GM18526 (cell line): Measurements from ENCODE around the gene CACNA1F.

ENCODE experiments used
- POLR2A ChIP-seq: IDR thresholded peaks from 3 replicates; pipeline ENCODE4 v1.6.1; 2011; ENCODE audit not compliant: insufficient read length; ENCODE audit errors: extremely low read depth

Gene CACNA1F

DNA sequence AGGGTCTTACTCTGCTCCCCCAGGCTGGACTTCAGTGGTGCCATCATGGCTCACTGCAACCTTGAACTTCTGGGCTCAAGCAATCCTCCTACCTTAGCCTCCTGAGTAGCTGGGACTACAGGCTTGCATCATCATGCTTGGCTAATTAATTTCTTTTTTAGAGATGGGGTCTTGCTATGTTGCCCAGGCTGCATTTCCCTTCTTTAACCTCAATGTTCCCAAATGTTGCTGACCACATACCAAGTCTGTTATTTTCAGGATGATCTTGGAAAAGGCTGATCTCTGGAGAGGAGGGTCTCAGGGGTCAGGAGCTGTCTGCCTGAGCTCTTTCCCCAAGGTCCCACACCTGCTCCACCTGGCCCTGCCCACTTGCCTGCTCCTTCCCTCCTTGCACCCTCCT, 13.0 kb downstream of the CACNA1F start:
- no peak for TF ChIP-seq POLR2A

DNA sequence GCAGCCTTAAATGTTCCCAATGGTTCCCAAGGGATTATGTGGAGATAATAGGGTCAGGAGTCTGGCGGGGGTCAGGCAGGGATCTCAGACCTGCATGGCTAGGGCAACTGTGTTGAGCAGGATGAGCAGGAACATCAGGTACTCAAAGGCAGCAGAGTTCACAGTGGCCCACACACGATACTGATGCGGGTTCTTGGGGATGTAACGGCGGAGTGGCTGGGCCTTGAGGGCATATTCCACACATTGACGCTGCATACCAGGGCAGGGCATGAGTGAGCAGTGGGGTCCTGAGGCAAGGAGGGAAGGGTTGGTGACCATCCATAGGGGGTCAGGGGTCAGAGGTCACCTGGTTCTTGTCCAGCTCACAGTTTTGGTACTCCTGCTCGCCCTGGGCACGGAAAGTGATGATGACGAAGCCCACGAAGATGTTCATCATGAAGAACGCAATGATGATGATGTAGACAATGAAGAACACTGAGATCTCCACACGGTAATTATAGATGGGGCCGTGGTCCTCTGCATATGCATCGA, 18.1 kb downstream of the CACNA1F start:
- no peak for TF ChIP-seq POLR2A

DNA sequence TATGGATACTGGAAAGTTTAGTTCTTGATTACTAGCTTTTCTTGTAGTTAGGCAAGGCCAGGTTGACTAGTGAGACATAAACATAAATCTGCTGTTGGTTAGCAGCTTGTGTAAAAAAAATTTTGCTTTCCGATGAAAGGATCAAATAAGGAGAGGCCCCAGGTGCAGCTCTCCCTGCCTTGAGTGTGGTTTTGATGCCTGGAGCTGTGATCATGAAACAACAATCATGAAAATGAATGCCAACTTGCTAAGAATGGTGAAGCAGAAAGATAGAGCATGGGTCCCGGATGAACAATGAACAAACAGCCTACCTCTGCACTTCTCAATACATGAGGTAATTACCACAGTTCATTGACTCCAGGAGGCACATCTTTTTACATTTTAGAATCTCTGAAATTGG, 18.7 kb downstream of the CACNA1F start:
- no peak for TF ChIP-seq POLR2A

DNA sequence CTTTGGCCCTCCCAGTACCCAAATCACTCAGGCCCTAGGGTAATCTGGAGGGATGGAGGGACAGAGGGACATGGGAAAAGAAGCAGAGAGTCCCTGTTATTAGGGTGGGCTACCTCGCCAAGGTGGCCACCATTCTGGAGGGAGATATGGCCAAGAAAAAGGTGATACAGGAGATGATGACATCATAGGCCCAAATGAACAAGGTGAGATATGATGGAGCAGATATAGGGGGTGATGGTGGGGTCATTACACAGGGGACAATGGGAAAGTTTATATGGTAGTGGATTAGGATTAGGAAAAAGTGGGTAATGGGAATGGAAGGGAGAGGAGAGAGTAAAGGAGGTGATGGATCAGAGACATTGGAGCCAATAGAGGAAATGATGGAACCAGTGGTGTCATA, 20.3 kb downstream of the CACNA1F start:
- TF ChIP-seq POLR2A, result no peak

DNA sequence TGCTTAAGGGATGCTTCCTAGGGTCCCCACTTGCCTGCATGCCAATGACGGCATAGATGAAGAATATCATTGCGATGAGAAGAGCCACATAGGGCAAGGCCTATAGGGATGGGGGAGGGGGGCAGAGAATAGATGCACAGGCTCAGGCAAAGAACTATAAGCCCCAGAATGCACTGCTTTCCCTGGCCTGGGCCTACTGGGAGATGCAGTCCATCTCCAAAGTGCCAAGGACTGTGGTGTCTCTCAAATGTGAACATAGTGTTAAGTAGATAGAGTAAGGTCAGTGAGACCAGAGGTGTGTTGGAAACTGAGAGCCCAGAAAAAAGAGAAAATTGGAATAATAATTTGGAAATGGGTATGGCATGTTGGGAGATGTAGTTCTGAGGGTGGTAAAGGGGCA, 20.9 kb downstream of the CACNA1F start:
- no peak for TF ChIP-seq POLR2A

DNA sequence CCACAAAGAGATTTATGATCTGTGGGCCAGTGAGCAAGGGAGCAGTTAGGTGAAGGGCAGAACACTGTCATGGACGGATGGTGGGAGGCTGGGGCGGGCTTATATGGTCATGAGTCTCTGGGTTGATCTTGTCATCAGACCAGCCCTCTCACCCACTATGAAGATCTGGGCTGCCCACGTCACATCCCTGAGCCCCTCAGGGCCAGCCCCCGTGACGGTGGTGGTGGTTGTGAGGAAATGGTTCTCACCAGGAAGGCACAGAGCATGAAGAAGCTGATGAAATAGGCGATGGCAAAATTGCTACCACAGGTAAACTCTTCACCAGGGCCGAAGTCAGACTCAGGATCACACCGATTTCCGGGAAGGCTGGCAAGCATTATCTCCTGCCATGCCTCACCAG, 22.1 kb downstream of the CACNA1F start:
- TF ChIP-seq POLR2A, result no peak

DNA sequence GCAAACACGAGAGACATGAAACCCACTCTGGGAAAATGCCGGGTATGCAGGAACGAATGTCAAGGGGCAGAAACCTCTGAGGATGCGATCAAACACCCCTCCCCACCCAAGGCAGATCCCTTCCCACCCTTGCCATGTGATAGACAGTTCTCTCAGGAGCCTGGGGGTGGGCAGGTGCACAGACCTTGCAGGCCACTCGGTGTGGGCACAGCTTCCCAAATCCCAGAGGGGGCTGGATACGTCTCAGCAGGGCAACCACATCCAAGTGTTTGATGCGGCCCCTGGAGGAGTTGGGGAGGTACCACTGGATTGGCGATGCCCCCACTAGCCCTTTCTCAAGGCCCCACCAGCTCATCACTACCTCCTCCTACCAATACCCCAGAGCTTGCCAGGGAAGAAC, 22.7 kb downstream of the CACNA1F start:
- TF ChIP-seq POLR2A, result no peak

DNA sequence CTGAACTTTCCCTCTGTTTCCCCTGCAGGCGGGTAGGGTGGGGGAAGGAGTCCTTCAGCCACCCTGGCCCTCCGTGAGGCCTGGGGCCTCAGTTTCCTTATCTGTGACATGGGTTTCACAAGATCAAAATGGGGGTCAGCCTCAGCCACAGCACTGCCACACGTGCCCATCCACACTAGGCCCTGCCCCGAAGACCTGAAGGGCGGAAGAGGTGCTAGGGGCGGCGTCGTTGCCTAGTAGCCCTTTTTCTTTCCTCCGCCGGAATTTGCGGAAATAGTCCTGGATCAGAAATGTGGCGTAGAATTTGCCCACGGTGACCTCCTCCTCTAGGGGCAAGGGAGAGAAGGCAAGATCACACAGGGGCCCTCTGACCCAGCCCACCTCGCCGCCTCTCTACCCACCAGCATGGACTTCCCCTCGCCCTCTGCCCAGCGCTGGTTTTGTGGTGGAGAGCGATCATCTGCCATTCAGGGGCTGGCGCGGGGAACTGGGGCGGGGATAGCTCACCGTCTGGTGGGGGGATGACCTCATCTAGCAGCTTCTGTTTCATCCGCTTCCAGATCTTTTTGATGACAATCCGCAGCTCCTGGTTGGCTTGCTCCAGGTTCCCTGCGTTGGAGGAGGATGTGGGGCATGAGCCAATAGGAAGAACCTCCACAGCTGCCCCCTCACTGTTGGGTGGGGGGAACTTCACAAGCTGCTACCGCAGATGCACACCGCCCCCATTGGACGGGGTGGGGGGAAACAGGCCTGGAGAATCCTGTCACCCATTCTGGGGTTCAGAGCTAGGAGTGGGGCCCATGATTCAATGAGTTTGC, 23.5 kb downstream of the CACNA1F start:
- no peak for TF ChIP-seq POLR2A

DNA sequence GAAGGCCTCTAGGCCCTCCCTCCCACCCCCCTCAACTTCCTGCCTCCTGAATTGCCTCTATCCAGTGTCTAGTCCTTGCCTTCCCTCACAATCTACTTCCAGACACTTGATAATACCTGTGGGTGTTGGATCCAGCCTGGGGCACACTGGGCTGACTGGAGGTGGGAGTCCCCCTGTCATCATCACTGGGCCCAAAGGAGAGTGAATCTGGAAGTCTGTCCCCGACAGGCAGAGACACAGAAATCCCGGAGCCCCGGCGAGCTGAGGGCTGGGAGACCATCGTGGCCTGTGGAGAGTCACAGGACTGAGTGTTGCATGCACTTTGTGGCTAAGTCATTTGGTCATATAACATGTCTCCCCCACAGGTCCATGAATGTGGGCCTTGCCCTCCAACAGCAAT, 24.7 kb downstream of the CACNA1F start:
- TF ChIP-seq POLR2A, result no peak

DNA sequence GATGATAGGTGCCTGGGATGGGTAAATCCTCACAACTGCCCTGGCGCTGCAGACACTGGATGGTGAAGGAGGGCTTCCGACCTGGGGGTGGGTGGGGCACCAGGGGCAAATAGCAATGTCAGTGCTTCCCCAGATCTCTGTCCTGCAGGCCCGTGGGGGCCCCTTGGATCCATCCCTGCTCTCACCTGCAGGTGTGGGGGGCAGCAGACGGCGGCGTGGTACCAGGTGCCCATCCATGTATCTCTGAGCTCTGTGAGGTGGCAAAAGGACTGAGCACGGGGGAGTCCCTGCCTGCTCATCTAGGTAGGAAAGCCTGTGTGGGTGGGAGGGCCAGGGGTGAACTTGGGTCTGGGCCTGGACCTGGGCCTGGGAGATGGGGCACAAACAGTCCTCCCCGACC, 26.6 kb downstream of the CACNA1F start:
- no peak for TF ChIP-seq POLR2A

DNA sequence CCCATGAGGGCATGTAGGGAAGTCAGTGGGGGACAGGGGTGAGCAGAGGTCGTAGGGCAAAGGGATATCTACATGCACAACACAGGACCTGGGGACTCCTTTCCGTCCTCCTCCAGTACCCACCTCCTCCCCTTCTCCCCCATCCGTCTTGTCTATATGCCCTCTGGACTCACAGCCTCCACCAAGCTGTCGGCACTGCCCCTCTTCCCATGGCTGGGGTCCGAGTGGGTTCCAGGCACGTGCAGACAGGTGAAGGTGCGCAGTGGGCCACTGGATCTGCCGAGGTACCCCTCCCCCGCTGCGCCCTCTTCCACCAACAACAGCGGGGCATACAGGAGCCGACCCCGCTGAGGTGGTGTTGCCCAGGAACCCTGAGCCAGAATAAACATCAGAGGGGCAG, 27.7 kb downstream of the CACNA1F start:
- TF ChIP-seq POLR2A, result no peak

DNA sequence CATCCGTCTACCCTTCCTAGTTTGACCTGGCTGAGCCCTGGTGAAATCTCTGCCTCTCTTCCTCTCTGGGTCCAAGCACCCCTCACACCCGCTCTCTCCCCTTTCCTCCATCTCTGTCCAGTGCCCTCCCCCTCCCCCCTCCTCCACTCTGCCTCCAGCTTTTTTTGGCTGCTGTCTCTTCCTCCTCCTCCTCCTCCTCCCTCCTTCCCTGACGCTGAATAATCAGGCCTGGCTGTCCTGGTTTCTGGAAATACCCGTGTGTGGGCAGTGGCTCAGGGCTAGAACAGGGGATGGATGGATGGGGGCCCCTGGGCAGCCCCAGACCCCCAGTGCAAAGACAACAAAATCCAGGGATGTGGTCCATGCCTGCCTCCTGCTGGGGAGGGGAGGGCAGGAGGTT, 28.4 kb downstream of the CACNA1F start:
- no peak for TF ChIP-seq POLR2A

DNA sequence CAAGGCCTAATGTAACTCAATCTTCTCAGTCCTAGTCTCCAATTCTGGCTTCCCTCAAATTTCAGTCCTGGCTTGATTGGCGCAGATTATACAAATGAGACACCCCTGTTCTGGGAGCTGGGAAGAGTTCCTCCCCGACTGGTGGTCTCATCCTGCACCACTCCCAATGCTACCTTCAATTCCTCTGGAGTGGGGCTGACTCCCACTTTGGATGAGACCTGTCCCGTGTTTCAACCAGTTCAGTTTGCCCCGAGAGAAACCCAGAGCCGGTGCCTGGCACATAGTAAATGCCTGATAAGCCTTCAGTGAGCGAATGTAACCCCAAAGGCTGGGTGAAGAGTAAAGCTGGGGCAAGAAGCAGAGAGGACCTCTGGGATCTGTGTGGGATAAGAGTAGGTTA, 29.1 kb downstream of the CACNA1F start:
- no peak for TF ChIP-seq POLR2A

DNA sequence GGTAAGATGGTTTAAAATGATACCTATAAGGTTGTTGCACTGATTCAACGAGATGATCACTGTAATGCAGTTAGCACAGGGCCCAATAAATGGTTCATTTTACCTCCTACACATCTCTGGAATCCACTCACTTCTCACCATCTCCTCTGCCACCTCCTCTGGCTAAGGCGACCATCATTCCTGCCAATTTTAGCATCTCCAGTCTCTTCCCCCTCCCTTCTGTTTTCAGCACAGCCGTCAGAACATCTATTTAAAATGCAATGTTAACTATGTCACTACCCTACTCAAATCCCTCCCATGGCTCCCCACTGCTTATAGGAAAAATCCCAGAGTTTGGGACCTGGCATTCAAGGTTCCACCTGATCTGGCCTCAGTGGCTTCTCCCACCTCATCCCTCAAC, 29.6 kb downstream of the CACNA1F start:
- no peak for TF ChIP-seq POLR2A

DNA sequence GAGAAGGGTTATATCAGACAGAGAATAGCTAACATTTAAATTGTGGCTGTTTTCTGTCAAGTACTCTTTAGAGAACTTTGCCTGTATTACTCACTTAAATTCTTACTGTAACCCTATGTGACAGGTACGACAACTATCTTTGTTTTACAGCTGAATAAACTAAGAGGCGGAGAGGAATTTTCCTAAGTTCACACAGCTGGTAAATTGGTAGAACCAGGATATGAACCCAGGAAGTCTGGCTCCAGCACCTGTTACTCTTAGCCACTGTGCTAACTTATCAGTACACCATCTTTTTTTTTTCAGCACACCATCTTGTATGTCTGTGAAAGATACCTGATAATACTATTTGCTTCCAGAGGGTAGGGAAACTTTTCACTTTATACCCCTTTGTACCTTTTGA, 31.1 kb downstream of the CACNA1F start:
- TF ChIP-seq POLR2A, result no peak

DNA sequence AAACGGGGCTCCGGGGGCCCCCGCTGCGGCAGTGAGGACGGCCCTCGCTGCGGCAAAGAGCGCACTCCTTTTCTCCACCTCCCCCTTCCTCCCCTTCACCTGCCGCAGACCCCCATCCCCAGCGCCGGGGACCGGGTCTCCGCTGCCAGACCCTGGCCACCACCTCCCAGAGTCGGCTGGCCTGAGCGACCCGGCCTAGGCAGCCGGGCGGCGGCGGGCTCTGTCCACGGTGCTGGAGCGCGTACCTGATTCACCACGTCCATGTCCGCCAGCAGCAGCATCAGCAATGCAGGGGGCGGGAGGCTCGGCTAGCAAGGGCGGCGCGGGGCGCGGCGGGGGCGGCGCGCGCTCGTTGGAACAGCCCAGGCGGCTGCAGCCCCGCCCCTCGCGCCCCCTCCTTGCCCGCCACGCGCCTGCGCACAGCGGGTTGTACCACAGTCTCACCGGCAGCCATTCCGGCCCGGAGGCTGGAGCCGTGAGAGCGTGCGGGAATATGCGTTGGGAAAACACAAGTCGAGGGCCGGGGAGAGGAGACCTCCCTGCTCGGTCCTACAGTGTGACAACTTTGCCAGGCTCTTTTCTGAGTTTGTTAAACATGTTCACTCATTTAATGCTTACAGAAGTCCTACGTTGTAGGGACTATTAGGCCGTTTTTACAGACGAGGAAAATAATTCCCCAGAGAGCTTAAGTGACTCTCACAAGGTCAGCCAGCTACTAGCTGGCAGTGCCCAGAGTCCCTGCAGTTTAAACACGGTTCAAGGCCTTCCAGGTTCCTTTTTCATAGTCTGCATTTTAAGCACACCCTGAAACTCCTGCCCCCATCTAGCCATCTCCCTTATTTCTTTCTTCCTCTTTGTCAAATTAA, 33.0 kb downstream of the CACNA1F start, which contains the start of gene SYP:
TSS of gene SYP (minus strand) at position 288 of the 866 bp plus-strand sequence. CDS start at position 281, 7 bp downstream.
- peak; percentile 89 for TF ChIP-seq POLR2A
